AG04450 (cell line): Measurements from ENCODE around the gene GPC3. TPM values are rescaled to one million over a fixed set of nuclear protein-coding genes. Genes with fewer than 3 reads are reported as not detected.
"Not testable (repeated sequence)": the region's sequence is repeated elsewhere in the genome, so short reads cannot be mapped to it uniquely, and the experiment has no call there.

Experiments
- CTCF ChIA-PET: fragments of 300-600, 350-600 bp; formaldehyde crosslinking; extraction: SDS; loops from one replicate; lab custom pipeline; 2022; ENCODE audit warnings: antibody characterized with exemption, inconsistent platforms; lab: Charles Lee
- POLR2A ChIA-PET: fragments of 350-600 bp; formaldehyde crosslinking; extraction: SDS; loops from one replicate; lab custom pipeline; 2021; ENCODE audit warnings: antibody characterized with exemption, inconsistent platforms; lab: Yijun Ruan, JAX
- DNase-seq: peaks from one replicate; pipeline ENCODE4 v3.0.0-alpha.2; 2011; ENCODE audit warnings: low read depth, low spot score
- H3K27ac ChIP-seq: one replicate; pipeline ENCODE4 v1.5.1; 2012; ENCODE audit warnings: low read depth, low read length, control low read depth
- H3K27me3 ChIP-seq: one replicate; pipeline ENCODE4 v1.6.0; 2012; ENCODE audit warnings: low read length; ENCODE audit not compliant: control insufficient read depth, insufficient read depth
- H3K4me3 ChIP-seq: 2 replicates; pipeline ENCODE4 v1.5.1; 2011; ENCODE audit warnings: mild to moderate bottlenecking, low read depth, low read length, control low read depth
- H3K9me3 ChIP-seq: 2 replicates; pipeline ENCODE4 v1.5.1; 2012; ENCODE audit warnings: low read length; ENCODE audit not compliant: control insufficient read depth, insufficient read depth
- polyA plus RNA-seq: library from polyadenylated mRNA; depleted of rRNA; stranded (reverse); fragments of >200 nt; gene quantifications from 2 replicates; pipeline ENCODE4 v1.2.3, GENCODE V29; 2011
- TF ChIP-seq, protein P1 (sequence below): IDR thresholded peaks from 2 replicates; pipeline ENCODE4 v1.5.1; 2011; ENCODE audit warnings: low read depth, low read length, control low read depth, inconsistent platforms

Gene GPC3
- polyA plus RNA-seq, 1 experiment, result not detected

- H3K27me3 ChIP-seq, result no peaks in the 10 kb centered on the region
- no peak overlapping the region for H3K27ac ChIP-seq
- TF ChIP-seq, protein P1, sequence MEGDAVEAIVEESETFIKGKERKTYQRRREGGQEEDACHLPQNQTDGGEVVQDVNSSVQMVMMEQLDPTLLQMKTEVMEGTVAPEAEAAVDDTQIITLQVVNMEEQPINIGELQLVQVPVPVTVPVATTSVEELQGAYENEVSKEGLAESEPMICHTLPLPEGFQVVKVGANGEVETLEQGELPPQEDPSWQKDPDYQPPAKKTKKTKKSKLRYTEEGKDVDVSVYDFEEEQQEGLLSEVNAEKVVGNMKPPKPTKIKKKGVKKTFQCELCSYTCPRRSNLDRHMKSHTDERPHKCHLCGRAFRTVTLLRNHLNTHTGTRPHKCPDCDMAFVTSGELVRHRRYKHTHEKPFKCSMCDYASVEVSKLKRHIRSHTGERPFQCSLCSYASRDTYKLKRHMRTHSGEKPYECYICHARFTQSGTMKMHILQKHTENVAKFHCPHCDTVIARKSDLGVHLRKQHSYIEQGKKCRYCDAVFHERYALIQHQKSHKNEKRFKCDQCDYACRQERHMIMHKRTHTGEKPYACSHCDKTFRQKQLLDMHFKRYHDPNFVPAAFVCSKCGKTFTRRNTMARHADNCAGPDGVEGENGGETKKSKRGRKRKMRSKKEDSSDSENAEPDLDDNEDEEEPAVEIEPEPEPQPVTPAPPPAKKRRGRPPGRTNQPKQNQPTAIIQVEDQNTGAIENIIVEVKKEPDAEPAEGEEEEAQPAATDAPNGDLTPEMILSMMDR, result no peak
- no peaks in the 10 kb centered on the region for H3K9me3 ChIP-seq
- H3K4me3 ChIP-seq, result no peak overlapping the region
- POLR2A ChIA-PET, result no interaction called here
- CTCF ChIA-PET, result no interaction called here
- no peak for DNase-seq
These were observed 351.4 kb downstream of the GPC3 start for GRCh38 chrX:133633950-133634349.

DNA sequence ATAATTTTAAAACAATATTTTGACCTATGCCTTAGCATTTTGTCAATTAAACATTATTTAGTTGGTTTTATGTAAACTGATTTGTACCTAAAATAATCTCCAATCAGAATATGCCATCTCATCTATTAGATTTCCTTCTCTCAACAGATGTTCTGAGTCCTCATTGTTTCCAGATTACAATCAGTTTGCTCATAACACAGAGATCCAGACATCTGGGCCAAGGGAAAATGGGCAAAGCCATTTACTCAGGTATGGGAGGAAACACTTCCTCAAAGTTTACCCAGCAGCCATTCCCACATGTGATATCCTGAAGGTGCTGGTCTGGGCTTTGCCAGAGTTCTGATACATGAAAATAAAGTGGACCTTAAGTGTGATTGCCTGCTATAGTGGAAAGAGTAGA lies 352.2 kb downstream of the GPC3 start:
- CTCF ChIA-PET, result no interaction called here
- Histone ChIP-seq H3K27me3 (no peaks in the 10 kb centered on the region), H3K4me3 (no peak overlapping the region), H3K27ac (no peak overlapping the region), H3K9me3 (no peaks in the 10 kb centered on the region)
- DNase-seq, result no peak
- TF ChIP-seq, protein P1, result no peak
- POLR2A ChIA-PET, result no interaction called here

DNA sequence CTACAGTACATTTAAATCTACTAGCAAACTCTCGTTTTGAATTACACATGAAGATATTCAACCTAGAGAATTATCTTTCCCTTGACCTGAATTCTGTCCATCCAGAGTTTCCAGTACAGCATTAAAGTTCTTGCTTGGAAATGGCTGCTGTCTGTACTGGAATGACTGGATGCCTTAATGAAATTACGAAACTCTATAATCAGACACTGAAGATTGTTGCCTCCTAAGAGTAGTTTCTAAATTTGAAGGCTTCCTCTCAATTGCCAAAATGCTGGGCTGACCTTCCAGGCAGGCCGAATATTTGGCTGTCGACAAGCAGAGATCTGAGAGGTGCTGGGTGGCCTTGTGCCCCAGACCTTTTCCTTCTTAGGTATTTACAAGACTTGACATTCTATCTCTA lies 355.0 kb downstream of the GPC3 start:
- DNase-seq, result no peak
- Histone ChIP-seq H3K9me3 (no peaks in the 10 kb centered on the region), H3K4me3 (no peak overlapping the region), H3K27ac (no peak overlapping the region), H3K27me3 (no peaks in the 10 kb centered on the region)
- TF ChIP-seq, protein P1, result no peak
- CTCF ChIA-PET, result no interaction called here
- POLR2A ChIA-PET, result no interaction called here

DNA sequence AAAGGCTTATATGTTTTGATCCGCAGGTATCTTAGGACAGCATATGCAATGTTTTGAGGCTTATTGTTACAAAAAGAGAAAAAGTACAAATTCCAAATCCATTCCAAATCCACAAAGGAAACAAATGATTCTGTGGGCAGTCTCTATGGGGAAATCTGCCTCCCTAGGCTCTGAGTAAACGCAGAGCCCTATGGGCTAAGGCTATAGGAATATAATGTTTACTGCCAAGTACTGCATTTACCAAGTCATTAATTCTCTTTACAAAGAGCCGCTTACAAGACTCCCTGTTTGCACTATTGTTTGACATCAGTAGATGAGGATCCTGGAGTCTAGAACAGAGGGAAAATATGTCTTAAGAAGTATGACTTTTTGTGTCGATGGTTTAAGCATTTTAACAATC lies 357.7 kb downstream of the GPC3 start:
- no peaks in the 10 kb centered on the region for H3K27me3 ChIP-seq
- no peak overlapping the region for H3K4me3 ChIP-seq
- POLR2A ChIA-PET, result no interaction called here
- no peak overlapping the region for H3K27ac ChIP-seq
- TF ChIP-seq, protein P1, result no peak
- no peaks in the 10 kb centered on the region for H3K9me3 ChIP-seq
- CTCF ChIA-PET, result no interaction called here
- no peak for DNase-seq

- H3K9me3 ChIP-seq, POLR2A ChIA-PET, H3K27ac ChIP-seq, CTCF ChIA-PET, H3K4me3 ChIP-seq, DNase-seq, H3K27me3 ChIP-seq: not testable (repeated sequence)
These were observed 364.0 kb downstream of the GPC3 start for GRCh38 chrX:133621384-133621783.

- no peak for DNase-seq
- TF ChIP-seq, protein P1, result no peak
- Histone ChIP-seq H3K4me3 (no peak overlapping the region), H3K27ac (no peak overlapping the region), H3K27me3 (no peaks in the 10 kb centered on the region), H3K9me3 (no peaks in the 10 kb centered on the region)
- POLR2A ChIA-PET, result no interaction called here
- CTCF ChIA-PET, result no interaction called here
These were observed 373.7 kb downstream of the GPC3 start for GRCh38 chrX:133611676-133612075.
